ENCODE results near the gene LAMP5. TPM values are rescaled to one million over a fixed set of nuclear protein-coding genes. Genes with fewer than 3 reads are reported as not detected.

LAMP5 gene
- polyA plus RNA-seq, 6 donors from 2014 or later: 0.27 to 2.2 (median 1.2) TPM; not detected in 1

DNA sequence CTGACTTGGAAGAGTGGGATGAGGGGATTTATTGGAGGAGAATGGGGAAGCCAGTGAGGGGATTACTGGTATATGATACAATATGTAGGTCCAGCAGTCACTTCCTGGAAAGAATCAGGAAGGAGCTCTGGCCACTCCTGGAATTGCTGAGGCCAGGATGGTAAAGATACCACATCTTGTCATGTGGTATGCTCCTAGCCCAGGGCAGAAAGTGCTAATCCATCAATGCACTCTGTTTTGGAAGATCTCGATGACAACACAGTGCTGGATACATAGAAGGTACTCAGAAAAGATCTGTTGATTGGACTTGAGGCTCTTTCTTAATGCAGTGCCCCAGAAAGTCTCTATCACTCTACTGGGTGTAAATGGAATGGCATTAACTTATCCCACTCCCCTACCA lies 52.6 kb downstream of the LAMP5 start:
- Mint-ChIP-seq H3K36me3 (no peaks in the 10 kb centered on the region), H3K27me3 (peaks cover 14 to 58% (median 40%) of the 10 kb centered on the region in 3 donors), H3K4me3 (no peak overlapping the region), H3K27ac (no peak overlapping the region), H3K9me3 (peaks cover 0 to 2% (median 0%) of the 10 kb centered on the region in 7 donors), H3K4me1 (no peaks in the 10 kb centered on the region)
- DNase-seq (no peak), ATAC-seq (ENCODE audit: low read depth in 2 of 2) (no peak)

DNA sequence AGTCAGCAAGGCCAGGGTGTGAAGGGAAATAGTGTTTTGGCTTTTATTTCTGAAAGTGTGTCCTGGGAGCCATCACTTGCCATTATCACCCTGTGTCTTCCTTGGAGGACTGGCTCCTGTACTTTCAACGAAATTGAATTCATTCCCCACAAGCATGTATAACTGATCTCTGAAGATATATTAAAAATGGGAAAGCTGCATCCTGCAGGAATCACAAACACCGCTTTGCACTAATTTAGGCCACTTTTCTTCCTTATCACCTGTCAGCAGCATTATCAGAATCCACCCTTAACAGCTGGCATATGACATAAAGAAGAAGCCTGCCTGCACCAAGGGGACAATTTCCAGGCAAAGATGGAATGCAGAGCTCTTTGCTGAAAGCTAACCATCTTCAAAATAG lies 56.2 kb downstream of the LAMP5 start:
- Mint-ChIP-seq H3K4me1 (no peaks in the 10 kb centered on the region), H3K27ac (peak overlapping the region in 1 of 6 donors; percentile 10)

DNA sequence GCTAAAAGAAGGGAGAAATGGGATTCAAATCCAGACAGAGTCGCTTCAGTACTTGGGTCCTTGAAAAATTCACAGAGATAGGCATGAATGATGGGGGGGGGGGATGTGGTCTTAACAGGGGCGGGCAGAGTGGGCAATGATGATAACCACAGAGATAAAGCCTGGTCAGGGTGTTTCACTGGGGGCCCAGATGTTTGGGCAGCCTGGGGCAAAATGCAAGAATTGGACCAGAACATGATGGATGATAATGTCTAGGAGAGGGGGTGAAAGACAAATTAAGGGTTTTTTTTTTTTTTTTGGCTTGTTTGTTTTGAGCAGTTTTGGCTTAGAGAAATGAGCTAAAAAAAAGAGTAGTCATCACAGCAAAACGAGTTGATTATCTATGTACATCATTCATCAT lies 57.4 kb downstream of the LAMP5 start:
- H3K27me3 Mint-ChIP-seq: peaks cover 5 to 67% (median 27%) of the 10 kb centered on the region in 3 donors
- no peaks in the 10 kb centered on the region for H3K4me1 Mint-ChIP-seq
- ATAC-seq (ENCODE audit: low read depth in 2 of 2): no peak
- no peak for DNase-seq
- H3K4me3 Mint-ChIP-seq: no peak overlapping the region
- no peak overlapping the region for H3K27ac Mint-ChIP-seq
- no peaks in the 10 kb centered on the region for H3K36me3 Mint-ChIP-seq
- peaks cover 0 to 2% (median 0%) of the 10 kb centered on the region in 7 donors for H3K9me3 Mint-ChIP-seq

More for the DNA sequence above, 56.2 kb downstream of the LAMP5 start:
- DNase-seq (no peak), ATAC-seq (ENCODE audit: low read depth in 2 of 2) (no peak)
- peaks cover 0 to 2% (median 0%) of the 10 kb centered on the region in 7 donors for H3K9me3 Mint-ChIP-seq
- H3K4me3 Mint-ChIP-seq: no peak overlapping the region
- no peaks in the 10 kb centered on the region for H3K36me3 Mint-ChIP-seq
- peaks cover 7 to 72% (median 37%) of the 10 kb centered on the region in 3 donors for H3K27me3 Mint-ChIP-seq

DNA sequence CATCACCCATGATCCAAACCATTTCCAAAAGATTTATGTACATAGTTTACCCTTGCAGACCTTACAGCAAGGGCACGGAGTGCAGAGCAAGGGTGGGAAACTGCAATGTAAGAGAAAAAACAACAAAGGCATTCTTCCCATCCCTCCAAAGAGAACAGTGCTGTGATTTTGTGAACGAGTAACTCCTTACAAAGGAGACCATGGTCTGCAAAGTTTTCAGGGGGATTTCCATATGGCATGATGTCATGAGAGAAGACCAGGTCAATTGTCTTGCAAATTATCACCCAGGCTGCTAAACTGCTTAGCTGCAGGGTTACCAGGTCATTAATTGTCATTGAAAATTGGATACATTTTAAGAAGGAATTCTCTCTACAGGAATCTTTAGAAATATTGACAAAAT lies 58.3 kb downstream of the LAMP5 start:
- peaks cover 0 to 2% (median 0%) of the 10 kb centered on the region in 7 donors for H3K9me3 Mint-ChIP-seq
- no peak overlapping the region for H3K27ac Mint-ChIP-seq
- DNase-seq (no peak), ATAC-seq (ENCODE audit: low read depth in 2 of 2) (no peak)
- H3K4me1 Mint-ChIP-seq: no peaks in the 10 kb centered on the region
- H3K36me3 Mint-ChIP-seq: no peaks in the 10 kb centered on the region
- no peak overlapping the region for H3K4me3 Mint-ChIP-seq
- H3K27me3 Mint-ChIP-seq: peaks cover 5 to 69% (median 26%) of the 10 kb centered on the region in 3 donors

DNA sequence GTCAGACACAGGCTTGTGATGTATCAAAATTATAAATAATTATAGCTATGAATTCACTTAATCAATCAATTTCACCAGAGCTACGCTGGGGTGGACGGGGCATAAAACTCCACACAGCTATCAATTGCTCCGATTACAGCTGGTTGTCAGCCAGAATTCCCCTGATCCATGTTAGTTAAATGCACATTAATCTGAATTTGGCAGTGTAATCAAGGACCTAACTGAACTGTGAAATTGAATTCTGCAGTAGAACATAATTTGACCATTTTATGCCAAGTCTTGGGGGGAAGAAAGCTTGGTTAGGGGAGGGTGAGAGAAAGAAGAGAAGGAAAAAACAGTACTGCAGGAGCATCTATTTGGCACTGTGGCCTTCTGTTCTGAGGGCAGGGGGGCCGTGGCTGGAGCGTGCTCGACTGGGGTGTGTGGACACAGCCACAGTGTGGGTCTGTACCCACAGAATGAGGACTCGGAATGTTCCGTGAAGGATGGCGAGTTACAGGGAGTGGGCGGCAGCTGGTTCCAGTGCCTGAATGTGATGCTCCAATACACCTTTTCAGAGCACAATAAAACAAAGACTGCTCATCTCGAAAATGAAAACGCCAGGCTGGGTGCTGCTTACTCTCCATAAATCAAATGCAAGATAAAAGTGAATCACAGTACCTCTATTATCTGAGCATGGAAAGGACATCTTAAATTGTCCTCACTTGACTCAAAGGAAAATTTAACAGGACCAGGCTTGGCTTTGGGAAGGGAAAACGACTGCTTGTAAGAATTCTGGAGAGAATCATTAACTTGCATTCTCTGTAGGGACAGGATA lies 59.2 kb downstream of the LAMP5 start:
- no peak for DNase-seq
- peaks cover 0 to 2% (median 0%) of the 10 kb centered on the region in 7 donors for H3K9me3 Mint-ChIP-seq
- no peak for ATAC-seq (ENCODE audit: low read depth in 2 of 2)
- H3K27ac Mint-ChIP-seq: no peak overlapping the region
- H3K4me1 Mint-ChIP-seq: no peaks in the 10 kb centered on the region
- H3K4me3 Mint-ChIP-seq: no peak overlapping the region
- peaks cover 5 to 64% (median 26%) of the 10 kb centered on the region in 3 donors for H3K27me3 Mint-ChIP-seq
- no peaks in the 10 kb centered on the region for H3K36me3 Mint-ChIP-seq

DNA sequence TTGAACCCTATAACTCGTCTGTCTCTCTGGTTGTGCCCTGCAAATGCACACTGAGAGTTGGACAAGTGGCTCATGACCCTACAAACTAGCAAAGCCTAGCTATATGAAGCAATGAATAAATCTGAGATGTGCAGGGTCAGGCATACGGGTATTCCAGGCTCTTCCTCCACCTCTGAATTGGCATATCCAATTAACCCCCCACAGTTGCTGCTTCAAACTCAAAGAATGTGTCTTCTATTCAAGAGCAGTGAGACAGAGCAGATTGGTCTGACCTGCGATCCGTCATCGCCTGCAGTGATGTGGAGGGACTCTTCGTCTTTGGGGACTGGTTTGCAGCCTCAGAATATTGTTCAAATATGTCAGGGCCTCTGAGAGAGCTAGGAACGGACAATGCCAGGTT lies 59.8 kb downstream of the LAMP5 start:
- Mint-ChIP-seq H3K9me3 (peaks cover 0 to 2% (median 0%) of the 10 kb centered on the region in 7 donors), H3K27ac (no peak overlapping the region), H3K4me3 (no peak overlapping the region), H3K27me3 (peaks cover 5 to 61% (median 26%) of the 10 kb centered on the region in 3 donors), H3K36me3 (no peaks in the 10 kb centered on the region), H3K4me1 (no peaks in the 10 kb centered on the region)
- no peak for ATAC-seq (ENCODE audit: low read depth in 2 of 2)
- DNase-seq: no peak

DNA sequence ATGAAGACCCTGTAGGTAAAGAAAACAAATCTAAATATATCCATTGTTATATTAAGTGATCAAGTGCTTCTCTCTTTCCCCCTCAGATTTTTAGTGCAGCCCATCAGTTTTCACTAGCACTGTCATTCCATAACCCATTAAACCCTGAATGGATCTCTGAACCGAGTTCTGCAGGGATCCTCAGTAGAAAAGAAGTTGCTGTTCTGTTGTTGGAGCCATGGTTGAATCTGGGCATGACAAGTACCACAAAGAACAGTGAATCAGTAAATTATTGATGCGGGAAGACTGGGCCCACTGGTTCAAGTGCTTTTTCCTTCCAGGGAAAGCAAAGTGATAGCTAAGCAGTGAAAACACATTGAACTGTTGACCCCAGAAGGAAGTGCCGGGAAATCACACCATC lies 60.4 kb downstream of the LAMP5 start:
- Mint-ChIP-seq H3K9me3 (no peaks in the 10 kb centered on the region), H3K27me3 (peaks cover 5 to 58% (median 26%) of the 10 kb centered on the region in 3 donors), H3K4me3 (no peak overlapping the region), H3K36me3 (no peaks in the 10 kb centered on the region), H3K27ac (no peak overlapping the region), H3K4me1 (no peaks in the 10 kb centered on the region)
- ATAC-seq (ENCODE audit: low read depth in 2 of 2) (no peak), DNase-seq (no peak)

DNA sequence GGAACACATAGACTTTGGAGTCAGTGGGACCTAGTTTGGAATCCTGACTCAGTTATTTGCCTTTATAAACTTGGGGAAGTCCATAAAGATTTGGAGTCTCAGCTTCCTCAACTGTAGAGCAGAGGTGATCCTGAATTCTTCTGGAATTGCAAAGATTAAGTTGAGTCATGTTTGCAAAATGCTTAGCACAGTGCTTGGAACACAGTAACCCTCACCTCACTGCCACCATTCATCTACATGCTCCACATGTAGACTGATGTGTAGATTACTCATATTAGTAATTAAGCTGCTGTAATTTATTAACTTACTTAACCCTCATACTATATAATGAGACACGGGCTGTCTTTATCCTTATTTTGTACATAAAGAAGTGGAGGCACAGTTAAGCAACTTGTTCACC lies 61.4 kb downstream of the LAMP5 start:
- peaks cover 5 to 49% (median 26%) of the 10 kb centered on the region in 3 donors for H3K27me3 Mint-ChIP-seq
- no peaks in the 10 kb centered on the region for H3K9me3 Mint-ChIP-seq
- DNase-seq (no peak), ATAC-seq (ENCODE audit: low read depth in 2 of 2) (no peak)
- no peaks in the 10 kb centered on the region for H3K4me1 Mint-ChIP-seq
- no peaks in the 10 kb centered on the region for H3K36me3 Mint-ChIP-seq
- no peak overlapping the region for H3K27ac Mint-ChIP-seq
- H3K4me3 Mint-ChIP-seq: no peak overlapping the region

DNA sequence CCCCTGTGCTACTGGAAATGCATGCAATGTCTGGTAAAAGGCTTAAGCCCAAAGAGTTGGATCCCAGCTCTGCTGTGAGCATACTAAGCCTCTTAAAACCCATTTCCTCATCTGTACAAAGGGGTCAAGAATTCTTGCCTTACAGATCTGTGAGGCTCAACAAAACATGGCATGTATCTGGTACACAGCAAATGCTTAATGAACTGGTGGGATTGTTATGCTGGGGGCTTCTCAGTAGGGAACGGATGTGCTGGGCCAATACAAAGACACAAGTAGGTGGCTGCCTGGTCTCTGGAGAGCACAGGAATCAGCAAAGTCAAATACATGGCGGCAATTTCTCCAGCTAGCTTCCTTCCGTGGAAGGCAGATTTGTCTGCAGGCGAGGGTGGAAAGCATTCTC lies 62.3 kb downstream of the LAMP5 start:
- Mint-ChIP-seq H3K27me3 (peaks cover 5 to 41% (median 21%) of the 10 kb centered on the region in 3 donors), H3K27ac (no peak overlapping the region), H3K4me1 (peaks cover 0 to 3% (median 0%) of the 10 kb centered on the region in 3 donors), H3K4me3 (no peak overlapping the region), H3K9me3 (no peaks in the 10 kb centered on the region), H3K36me3 (no peaks in the 10 kb centered on the region)
- no peak for ATAC-seq (ENCODE audit: low read depth in 2 of 2)
- no peak for DNase-seq

DNA sequence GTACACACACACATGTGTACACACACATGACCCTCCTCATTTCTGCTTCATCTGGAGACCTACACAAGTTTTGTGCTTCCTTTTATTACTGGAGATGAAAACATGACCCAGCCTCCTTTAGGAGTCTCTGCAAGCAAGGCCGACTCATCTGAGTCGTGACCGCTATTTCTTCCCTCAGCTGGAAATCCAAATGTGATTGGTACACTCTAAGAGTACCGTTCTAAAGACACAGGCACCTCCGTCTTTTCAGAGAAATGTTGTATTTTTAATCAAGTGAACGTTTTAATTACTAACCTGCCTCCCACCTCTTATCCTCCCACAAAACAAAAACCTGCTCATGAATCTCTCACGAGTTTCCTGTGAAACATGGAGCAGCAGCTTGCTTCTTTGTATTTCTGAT lies 63.0 kb downstream of the LAMP5 start:
- peaks cover 0 to 4% (median 0%) of the 10 kb centered on the region in 3 donors for H3K4me1 Mint-ChIP-seq
- DNase-seq: no peak
- H3K36me3 Mint-ChIP-seq: no peaks in the 10 kb centered on the region
- no peak for ATAC-seq (ENCODE audit: low read depth in 2 of 2)
- H3K4me3 Mint-ChIP-seq: no peak overlapping the region
- H3K9me3 Mint-ChIP-seq: no peaks in the 10 kb centered on the region
- H3K27ac Mint-ChIP-seq: no peak overlapping the region
- H3K27me3 Mint-ChIP-seq: peaks cover 2 to 34% (median 16%) of the 10 kb centered on the region in 3 donors

DNA sequence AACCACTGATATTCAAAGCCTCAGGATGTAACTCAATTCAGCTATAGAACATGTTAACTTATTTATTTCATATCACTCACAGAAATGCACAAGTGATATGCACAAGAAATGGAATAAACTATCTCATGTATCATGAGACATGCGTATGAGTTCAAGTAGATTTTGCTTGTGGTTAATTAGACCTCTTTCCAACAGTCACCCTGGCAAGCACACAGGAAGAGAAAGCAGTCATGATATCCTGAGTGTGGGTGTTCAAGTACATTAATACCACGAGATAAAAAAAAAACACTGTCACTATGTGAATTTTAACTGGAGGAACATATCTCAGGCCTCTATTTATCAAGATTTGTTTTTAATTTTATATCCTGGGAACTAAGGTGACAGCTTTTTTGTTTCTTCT lies 64.2 kb downstream of the LAMP5 start:
- DNase-seq (no peak), ATAC-seq (ENCODE audit: low read depth in 2 of 2) (no peak)

More for the DNA sequence above, 64.2 kb downstream of the LAMP5 start:
- Mint-ChIP-seq H3K4me3 (no peak overlapping the region), H3K36me3 (no peaks in the 10 kb centered on the region), H3K4me1 (peaks cover 0 to 4% (median 0%) of the 10 kb centered on the region in 3 donors), H3K27ac (no peak overlapping the region), H3K27me3 (peaks cover 0 to 28% (median 10%) of the 10 kb centered on the region in 3 donors), H3K9me3 (no peaks in the 10 kb centered on the region)
